Neural progenitor cell (in vitro differentiated cells): Measurements from ENCODE around the gene RPH3AL.
"Not testable (repeated sequence)": the region's sequence is repeated elsewhere in the genome, so short reads cannot be mapped to it uniquely, and the experiment has no call there.

Source experiments
- EZH2 ChIP-seq: fragments of 200-600 bp; sonication (generic); IDR thresholded peaks from 2 replicates; pipeline ENCODE4 v1.6.1; 2017; ENCODE audit warnings: antibody characterized with exemption, mild to moderate bottlenecking, moderate library complexity
- EZH2phosphoT487 ChIP-seq: fragments of 200-600 bp; sonication (generic); IDR thresholded peaks from 2 replicates; pipeline ENCODE4 v1.6.1; 2017; ENCODE audit warnings: antibody characterized with exemption
- TF ChIP-seq, protein P1 (sequence below): fragments of 200-600 bp; sonication (generic); IDR thresholded peaks from 2 replicates; pipeline ENCODE4 v1.5.1; 2017; ENCODE audit warnings: antibody characterized with exemption, mild to moderate bottlenecking

GRCh38 chr17:168614-169013, 184.0 kb downstream of the RPH3AL start:
- TF ChIP-seq, protein P1, sequence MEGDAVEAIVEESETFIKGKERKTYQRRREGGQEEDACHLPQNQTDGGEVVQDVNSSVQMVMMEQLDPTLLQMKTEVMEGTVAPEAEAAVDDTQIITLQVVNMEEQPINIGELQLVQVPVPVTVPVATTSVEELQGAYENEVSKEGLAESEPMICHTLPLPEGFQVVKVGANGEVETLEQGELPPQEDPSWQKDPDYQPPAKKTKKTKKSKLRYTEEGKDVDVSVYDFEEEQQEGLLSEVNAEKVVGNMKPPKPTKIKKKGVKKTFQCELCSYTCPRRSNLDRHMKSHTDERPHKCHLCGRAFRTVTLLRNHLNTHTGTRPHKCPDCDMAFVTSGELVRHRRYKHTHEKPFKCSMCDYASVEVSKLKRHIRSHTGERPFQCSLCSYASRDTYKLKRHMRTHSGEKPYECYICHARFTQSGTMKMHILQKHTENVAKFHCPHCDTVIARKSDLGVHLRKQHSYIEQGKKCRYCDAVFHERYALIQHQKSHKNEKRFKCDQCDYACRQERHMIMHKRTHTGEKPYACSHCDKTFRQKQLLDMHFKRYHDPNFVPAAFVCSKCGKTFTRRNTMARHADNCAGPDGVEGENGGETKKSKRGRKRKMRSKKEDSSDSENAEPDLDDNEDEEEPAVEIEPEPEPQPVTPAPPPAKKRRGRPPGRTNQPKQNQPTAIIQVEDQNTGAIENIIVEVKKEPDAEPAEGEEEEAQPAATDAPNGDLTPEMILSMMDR, result not testable (repeated sequence)
- not testable (repeated sequence) for TF ChIP-seq EZH2, EZH2phosphoT487
